SU-DHL-6 (cell line): Measurements from ENCODE around the gene NOXA1.

Source experiments
- CTCF ChIP-seq: fragments of 200-600 bp; sonication (generic); IDR thresholded peaks from one replicate; pipeline ENCODE4 v1.5.1; 2017; ENCODE audit warnings: antibody characterized with exemption, mild to moderate bottlenecking, low read length, moderate library complexity; ENCODE audit not compliant: insufficient read depth, poor library complexity, severe bottlenecking
- EZH2phosphoT487 ChIP-seq: fragments of 200-600 bp; sonication (generic), shearing (Covaris generic); conservative IDR thresholded peaks from 2 replicates; pipeline ENCODE4 v1.6.1; 2018; ENCODE audit warnings: mild to moderate bottlenecking, antibody characterized with exemption, low read length, moderate library complexity, mixed read lengths

- no peak for TF ChIP-seq CTCF
- no peak for TF ChIP-seq EZH2phosphoT487
Measured at GRCh38 chr9:137456061-137456863, 33.1 kb downstream of the NOXA1 start.
